Neural crest cell (in vitro differentiated cells): ENCODE measurements around the gene SORCS2. TPM values are rescaled to one million over a fixed set of nuclear protein-coding genes. Genes with fewer than 3 reads are reported as not detected.

Experiments
- DNase-seq: peaks from one replicate; pipeline ENCODE4 v3.0.0; 2021; ENCODE audit warnings: low read depth, mixed read lengths, low spot score
- H3K27ac Mint-ChIP-seq: one replicate; pipeline ENCODE4 v1.8.0; 2021; ENCODE audit warnings: mild to moderate bottlenecking, mixed read lengths; ENCODE audit not compliant: unreplicated experiment
- H3K27me3 Mint-ChIP-seq: 2 replicates; pipeline ENCODE4 v1.8.0; 2021; ENCODE audit warnings: low read depth, mild to moderate bottlenecking, mixed read lengths
- H3K36me3 Mint-ChIP-seq: 2 replicates; pipeline ENCODE4 v1.8.0; 2021; ENCODE audit warnings: low read depth, mild to moderate bottlenecking, mixed read lengths
- H3K4me1 Mint-ChIP-seq: 2 replicates; pipeline ENCODE4 v1.8.0; 2021; ENCODE audit warnings: mixed read lengths
- H3K4me3 Mint-ChIP-seq: one replicate; pipeline ENCODE4 v1.8.0; 2021; ENCODE audit warnings: mild to moderate bottlenecking, mixed read lengths
- H3K9me3 Mint-ChIP-seq: 2 replicates; pipeline ENCODE4 v1.8.0; 2021; ENCODE audit warnings: mixed read lengths
- CTCF ChIP-seq: fragments of 200-600 bp; sonication (generic); conservative IDR thresholded peaks from 2 replicates; pipeline ENCODE4 v1.5.0; 2021; ENCODE audit warnings: antibody characterized with exemption, mild to moderate bottlenecking
- total RNA-seq: library from RNA; stranded (reverse); gene quantifications from 2 replicates; pipeline ENCODE4 v1.2.1, GENCODE V29; 2021

Gene SORCS2
- total RNA-seq, 1 donor from 2014 or later = 1.1 TPM

- no peak overlapping the region for H3K27ac Mint-ChIP-seq
Observed at GRCh38 chr4:7463566-7464258, 271.4 kb downstream of the SORCS2 start.

GRCh38 chr4:7464259-7464655 lies 271.9 kb downstream of the SORCS2 start:
- no peak overlapping the region for H3K27ac Mint-ChIP-seq
- no peaks in the 10 kb centered on the region for H3K9me3 Mint-ChIP-seq
- no peak for TF ChIP-seq CTCF
- no peaks in the 10 kb centered on the region for H3K36me3 Mint-ChIP-seq
- no peaks in the 10 kb centered on the region for H3K27me3 Mint-ChIP-seq
- no peak for DNase-seq
- H3K4me1 Mint-ChIP-seq = peaks cover 27% of the 10 kb centered on the region
- no peak overlapping the region for H3K4me3 Mint-ChIP-seq

More at GRCh38 chr4:7463566-7464258, 271.4 kb downstream of the SORCS2 start:
- no peak for TF ChIP-seq CTCF
- no peak for DNase-seq
- Mint-ChIP-seq H3K9me3 (no peaks in the 10 kb centered on the region), H3K27me3 (no peaks in the 10 kb centered on the region), H3K4me3 (no peak overlapping the region), H3K36me3 (no peaks in the 10 kb centered on the region), H3K4me1 (peaks cover 23% of the 10 kb centered on the region)

GRCh38 chr4:7465017-7465416 lies 272.7 kb downstream of the SORCS2 start:
- DNase-seq = no peak
- no peak overlapping the region for H3K4me3 Mint-ChIP-seq
- no peak overlapping the region for H3K27ac Mint-ChIP-seq
- no peaks in the 10 kb centered on the region for H3K27me3 Mint-ChIP-seq
- no peaks in the 10 kb centered on the region for H3K9me3 Mint-ChIP-seq
- H3K4me1 Mint-ChIP-seq = peaks cover 27% of the 10 kb centered on the region
- no peak for TF ChIP-seq CTCF
- H3K36me3 Mint-ChIP-seq = no peaks in the 10 kb centered on the region

- Mint-ChIP-seq H3K9me3 (no peaks in the 10 kb centered on the region), H3K4me1 (peaks cover 19% of the 10 kb centered on the region), H3K4me3 (no peak overlapping the region), H3K27ac (peak overlapping the region; percentile 57), H3K36me3 (no peaks in the 10 kb centered on the region), H3K27me3 (no peaks in the 10 kb centered on the region)
- TF ChIP-seq CTCF = no peak
- no peak for DNase-seq
Observed at GRCh38 chr4:7466215-7466614, 273.9 kb downstream of the SORCS2 start.

- TF ChIP-seq CTCF = no peak
- Mint-ChIP-seq H3K27me3 (no peaks in the 10 kb centered on the region), H3K36me3 (no peaks in the 10 kb centered on the region), H3K27ac (no peak overlapping the region), H3K4me1 (peaks cover 18% of the 10 kb centered on the region), H3K4me3 (no peak overlapping the region), H3K9me3 (no peaks in the 10 kb centered on the region)
- no peak for DNase-seq
Observed at GRCh38 chr4:7466904-7467303, 274.6 kb downstream of the SORCS2 start.
